ENCODE data around the gene C2orf76. TPM values are rescaled to one million over a fixed set of nuclear protein-coding genes. Genes with fewer than 3 reads are reported as not detected.

The C2orf76 gene
- total RNA-seq, 1 experiment from 2014 or later = 5.7 TPM

GRCh38 chr2:119372778-119373568 is 6.3 kb upstream of the C2orf76 start:
- Histone ChIP-seq H2BK20ac (ENCODE audit: low read depth, low read length, poor library complexity, severe bottlenecking) (no peak overlapping the region), H4K8ac (replicated peaks; ENCODE audit: insufficient read length, low read depth, low read length) (no peak overlapping the region), H2BK15ac (ENCODE audit: low read depth, low read length) (no peak overlapping the region), H3K9ac (ENCODE audit: extremely low read depth, insufficient read length, low read length) (no peak overlapping the region), H4K5ac (ENCODE audit: insufficient read length, low read depth, low read length) (no peak overlapping the region), H4K91ac (ENCODE audit: insufficient read length, low read depth, low read length) (no peak overlapping the region), H3K4ac (ENCODE audit: low read depth, low read length) (no peak overlapping the region), H3K79me1 (ENCODE audit: insufficient read depth, low read depth, low read length, poor library complexity, severe bottlenecking) (peaks cover 1% of the 10 kb centered on the region), H3K14ac (ENCODE audit: insufficient read depth, low read length) (no peak overlapping the region), H3K79me2 (ENCODE audit: insufficient read depth, low read length) (no peaks in the 10 kb centered on the region), H3K23me2 (ENCODE audit: insufficient read length, low read depth, low read length, poor library complexity, severe bottlenecking) (peaks cover under 1% of the 10 kb centered on the region), H3K18ac (ENCODE audit: insufficient read length, low read depth, low read length) (no peak overlapping the region), H3K9me3 (ENCODE audit: control insufficient read depth, low read depth, low read length) (peaks cover 11% of the 10 kb centered on the region), H3K27ac (ENCODE audit: insufficient read length, low read depth, low read length) (no peak overlapping the region), H3K56ac (ENCODE audit: insufficient read length, low read depth, low read length) (no peak overlapping the region), H3K4me2 (ENCODE audit: insufficient read depth, insufficient read length, low read length) (no peak overlapping the region), H3K23ac (ENCODE audit: insufficient read length, low read depth, low read length) (no peak overlapping the region), H2BK5ac (ENCODE audit: insufficient read length, low read length) (no peak overlapping the region), H3K27me3 (ENCODE audit: insufficient read depth, low read length) (no peaks in the 10 kb centered on the region), H4K20me1 (ENCODE audit: control insufficient read depth, insufficient read depth, insufficient read length) (no peaks in the 10 kb centered on the region), H3K4me1 (ENCODE audit: insufficient read depth, low read length) (peaks cover 2% of the 10 kb centered on the region; the same call in 1 of the 2 replicates), H2BK120ac (ENCODE audit: low read depth, low read length, poor library complexity, severe bottlenecking) (no peak overlapping the region), H2AFZ (ENCODE audit: low read length) (no peak overlapping the region), H2BK12ac (ENCODE audit: insufficient read length, low read depth, low read length) (no peak overlapping the region), H2AK5ac (ENCODE audit: insufficient read length, low read length) (no peak overlapping the region), H3T11ph (ENCODE audit: low read length) (no peak overlapping the region)
- H3K36me3 Mint-ChIP-seq (ENCODE audit: insufficient read depth in 1 of 3, low read depth in 3 of 3) = peaks cover 56 to 66% (median 60%) of the 10 kb centered on the region in 3 experiments
- peaks cover 6 to 10% of the 10 kb centered on the region in 2 experiments; a peak in 4 of 5 replicates for H3K9me3 Mint-ChIP-seq
- no peaks in the 10 kb centered on the region; the same call in 1 of the 2 replicates for H3K27me3 Mint-ChIP-seq (ENCODE audit: low read depth)
- peaks cover 5 to 10% of the 10 kb centered on the region in 2 experiments for H3K4me1 Mint-ChIP-seq
- no CpG with 5 or more reads among the region's 7 CpGs for WGBS (ENCODE audit: extremely low coverage, insufficient read length, low lambda C conversion rate)
- TF ChIP-seq, protein P1, sequence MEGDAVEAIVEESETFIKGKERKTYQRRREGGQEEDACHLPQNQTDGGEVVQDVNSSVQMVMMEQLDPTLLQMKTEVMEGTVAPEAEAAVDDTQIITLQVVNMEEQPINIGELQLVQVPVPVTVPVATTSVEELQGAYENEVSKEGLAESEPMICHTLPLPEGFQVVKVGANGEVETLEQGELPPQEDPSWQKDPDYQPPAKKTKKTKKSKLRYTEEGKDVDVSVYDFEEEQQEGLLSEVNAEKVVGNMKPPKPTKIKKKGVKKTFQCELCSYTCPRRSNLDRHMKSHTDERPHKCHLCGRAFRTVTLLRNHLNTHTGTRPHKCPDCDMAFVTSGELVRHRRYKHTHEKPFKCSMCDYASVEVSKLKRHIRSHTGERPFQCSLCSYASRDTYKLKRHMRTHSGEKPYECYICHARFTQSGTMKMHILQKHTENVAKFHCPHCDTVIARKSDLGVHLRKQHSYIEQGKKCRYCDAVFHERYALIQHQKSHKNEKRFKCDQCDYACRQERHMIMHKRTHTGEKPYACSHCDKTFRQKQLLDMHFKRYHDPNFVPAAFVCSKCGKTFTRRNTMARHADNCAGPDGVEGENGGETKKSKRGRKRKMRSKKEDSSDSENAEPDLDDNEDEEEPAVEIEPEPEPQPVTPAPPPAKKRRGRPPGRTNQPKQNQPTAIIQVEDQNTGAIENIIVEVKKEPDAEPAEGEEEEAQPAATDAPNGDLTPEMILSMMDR (conservative IDR thresholded peaks at IDR 0.05) = no peak
- no peak for DNase-seq
- no peak overlapping the region for H3K27ac Mint-ChIP-seq
- H3K4me3 Mint-ChIP-seq = no peak overlapping the region

Data from H9 (cell line).